ENCODE results near the gene MYO1H.

DNA sequence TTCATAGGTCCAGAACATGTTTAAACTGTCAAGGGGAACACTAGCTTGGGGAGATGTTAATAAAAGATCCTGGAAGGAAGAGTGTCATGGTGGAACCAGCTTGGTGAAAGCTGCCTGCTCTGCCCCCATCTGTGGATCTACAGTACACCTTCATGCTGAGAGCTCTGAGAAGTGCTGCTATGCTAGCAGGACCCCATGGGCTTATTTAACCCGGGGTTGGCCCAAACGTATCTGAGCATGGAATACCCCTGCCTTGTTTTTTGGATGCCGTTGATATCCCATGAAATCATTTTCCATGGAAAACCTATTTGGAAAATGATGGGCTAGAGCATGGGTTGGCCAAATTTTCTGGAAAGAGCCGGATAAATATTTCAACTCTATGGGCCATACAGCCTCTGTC is 144.0 kb downstream of the MYO1H start:
- TF ChIP-seq ZNF138 (tag by site-specific recombination; IDR thresholded peaks at IDR 0.05; ENCODE audit: borderline replicate concordance) (no peak), ZNF623 (tag by site-specific recombination; IDR thresholded peaks at IDR 0.05) (no peak), SETDB1 (IDR thresholded peaks at IDR 0.05; ENCODE audit: insufficient read length, low read length) (no peak), ATF2 (tag by site-specific recombination; IDR thresholded peaks at IDR 0.05; ENCODE audit: low read depth) (no peak), ZNF266 (tag by site-specific recombination; IDR thresholded peaks at IDR 0.05; ENCODE audit: low read depth) (no peak), ZFP37 (tag by site-specific recombination; IDR thresholded peaks at IDR 0.05) (no peak), SP2 (tag by site-specific recombination; IDR thresholded peaks at IDR 0.05) (no peak), ZNF433 (tag by site-specific recombination; IDR thresholded peaks at IDR 0.05; ENCODE audit: low read depth) (no peak), ZFP3 (tag by site-specific recombination; IDR thresholded peaks at IDR 0.05; ENCODE audit: low read depth) (no peak), HOXA7 (CRISPR knock-in tag; IDR thresholded peaks at IDR 0.05; ENCODE audit: borderline replicate concordance) (no peak), ZNF48 (tag by site-specific recombination; IDR thresholded peaks at IDR 0.05) (no peak)
- TF ChIP-seq, protein P1, sequence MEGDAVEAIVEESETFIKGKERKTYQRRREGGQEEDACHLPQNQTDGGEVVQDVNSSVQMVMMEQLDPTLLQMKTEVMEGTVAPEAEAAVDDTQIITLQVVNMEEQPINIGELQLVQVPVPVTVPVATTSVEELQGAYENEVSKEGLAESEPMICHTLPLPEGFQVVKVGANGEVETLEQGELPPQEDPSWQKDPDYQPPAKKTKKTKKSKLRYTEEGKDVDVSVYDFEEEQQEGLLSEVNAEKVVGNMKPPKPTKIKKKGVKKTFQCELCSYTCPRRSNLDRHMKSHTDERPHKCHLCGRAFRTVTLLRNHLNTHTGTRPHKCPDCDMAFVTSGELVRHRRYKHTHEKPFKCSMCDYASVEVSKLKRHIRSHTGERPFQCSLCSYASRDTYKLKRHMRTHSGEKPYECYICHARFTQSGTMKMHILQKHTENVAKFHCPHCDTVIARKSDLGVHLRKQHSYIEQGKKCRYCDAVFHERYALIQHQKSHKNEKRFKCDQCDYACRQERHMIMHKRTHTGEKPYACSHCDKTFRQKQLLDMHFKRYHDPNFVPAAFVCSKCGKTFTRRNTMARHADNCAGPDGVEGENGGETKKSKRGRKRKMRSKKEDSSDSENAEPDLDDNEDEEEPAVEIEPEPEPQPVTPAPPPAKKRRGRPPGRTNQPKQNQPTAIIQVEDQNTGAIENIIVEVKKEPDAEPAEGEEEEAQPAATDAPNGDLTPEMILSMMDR (tag by site-specific recombination; IDR thresholded peaks at IDR 0.05): no peak
- TF ChIP-seq, protein P2, sequence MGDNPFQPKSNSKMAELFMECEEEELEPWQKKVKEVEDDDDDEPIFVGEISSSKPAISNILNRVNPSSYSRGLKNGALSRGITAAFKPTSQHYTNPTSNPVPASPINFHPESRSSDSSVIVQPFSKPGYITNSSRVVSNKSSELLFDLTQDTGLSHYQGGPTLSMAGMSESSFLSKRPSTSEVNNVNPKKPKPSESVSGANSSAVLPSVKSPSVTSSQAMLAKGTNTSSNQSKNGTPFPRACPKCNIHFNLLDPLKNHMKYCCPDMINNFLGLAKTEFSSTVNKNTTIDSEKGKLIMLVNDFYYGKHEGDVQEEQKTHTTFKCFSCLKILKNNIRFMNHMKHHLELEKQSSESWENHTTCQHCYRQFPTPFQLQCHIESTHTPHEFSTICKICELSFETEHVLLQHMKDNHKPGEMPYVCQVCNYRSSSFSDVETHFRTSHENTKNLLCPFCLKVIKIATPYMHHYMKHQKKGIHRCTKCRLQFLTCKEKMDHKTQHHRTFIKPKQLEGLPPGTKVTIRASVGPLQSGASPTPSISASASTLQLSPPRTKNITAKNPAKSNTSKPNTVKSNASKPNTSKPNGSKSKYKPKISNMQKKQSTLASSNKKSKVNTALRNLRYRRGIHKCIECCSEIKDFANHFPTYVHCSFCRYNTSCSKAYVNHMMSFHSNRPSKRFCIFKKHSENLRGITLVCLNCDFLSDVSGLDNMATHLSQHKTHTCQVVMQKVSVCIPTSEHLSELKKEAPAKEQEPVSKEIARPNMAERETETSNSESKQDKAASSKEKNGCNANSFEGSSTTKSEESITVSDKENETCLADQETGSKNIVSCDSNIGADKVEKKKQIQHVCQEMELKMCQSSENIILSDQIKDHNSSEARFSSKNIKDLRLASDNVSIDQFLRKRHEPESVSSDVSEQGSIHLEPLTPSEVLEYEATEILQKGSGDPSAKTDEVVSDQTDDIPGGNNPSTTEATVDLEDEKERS (tag by site-specific recombination; IDR thresholded peaks at IDR 0.05): no peak
